NCI-H446 (cell line): ENCODE results near the gene ZNF689.

Source experiments
- DNase-seq, 2 experiments: peaks; one replicate each; lab custom pipeline; 2025; lab: John Stamatoyannopoulos, UW

ZNF689 gene

DNA sequence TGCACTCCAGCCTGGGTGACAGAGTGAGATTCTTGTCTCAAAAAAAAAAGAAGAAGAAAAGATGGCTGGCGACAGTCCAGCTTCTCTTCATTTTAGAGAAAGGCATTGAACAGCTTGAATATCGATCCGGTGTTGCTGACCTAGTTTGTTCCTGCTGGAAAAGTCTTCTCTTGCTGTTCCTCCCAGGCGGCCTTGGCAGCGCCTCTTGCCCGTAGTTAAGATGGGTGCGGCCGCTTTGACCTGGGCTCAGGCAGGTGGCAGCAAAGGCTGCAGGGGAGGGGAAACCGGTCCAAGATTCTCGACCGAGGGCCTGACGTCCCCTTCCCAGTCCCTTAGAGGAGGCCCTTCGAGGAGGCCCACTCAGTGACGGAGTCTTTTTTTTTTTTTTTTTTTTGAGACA is 48.2 kb downstream of the ZNF689 start:
- no peak for DNase-seq

DNA sequence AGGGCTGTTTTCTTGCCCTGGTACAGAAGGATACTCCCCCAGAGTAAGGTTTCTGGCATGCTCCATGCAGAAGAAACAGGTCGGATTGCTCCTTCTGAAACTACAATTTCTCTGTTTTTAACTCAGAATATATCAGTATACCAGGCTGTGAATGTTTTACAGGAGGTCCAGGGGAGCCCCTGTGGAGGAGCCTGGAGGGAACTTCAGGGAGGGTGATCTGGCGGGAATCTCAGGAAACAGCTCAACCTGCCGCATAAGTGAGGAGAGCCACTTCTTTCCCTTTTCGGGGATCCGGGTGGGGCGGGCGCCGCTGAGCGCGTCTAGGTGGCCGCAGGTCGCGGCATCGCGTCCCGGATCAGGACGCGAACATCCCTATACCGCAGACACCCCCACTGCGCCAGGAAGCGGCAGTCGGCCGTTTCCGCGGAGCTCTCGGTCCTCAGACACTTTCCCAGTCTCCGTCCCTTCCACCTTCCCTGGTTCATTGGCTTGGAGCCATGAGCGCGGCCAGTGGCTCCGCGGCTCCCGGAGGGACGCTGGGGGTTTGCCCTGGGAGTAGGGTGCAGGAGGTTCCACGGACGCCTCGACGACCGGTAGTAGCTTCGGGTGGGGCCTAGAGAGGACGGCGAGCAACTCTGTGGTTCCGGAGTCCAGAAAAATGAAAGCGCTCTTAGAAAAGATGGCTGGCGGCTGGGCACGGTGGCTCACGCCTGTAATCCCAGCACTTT is 48.9 kb downstream of the ZNF689 start:
- no peak for DNase-seq

DNA sequence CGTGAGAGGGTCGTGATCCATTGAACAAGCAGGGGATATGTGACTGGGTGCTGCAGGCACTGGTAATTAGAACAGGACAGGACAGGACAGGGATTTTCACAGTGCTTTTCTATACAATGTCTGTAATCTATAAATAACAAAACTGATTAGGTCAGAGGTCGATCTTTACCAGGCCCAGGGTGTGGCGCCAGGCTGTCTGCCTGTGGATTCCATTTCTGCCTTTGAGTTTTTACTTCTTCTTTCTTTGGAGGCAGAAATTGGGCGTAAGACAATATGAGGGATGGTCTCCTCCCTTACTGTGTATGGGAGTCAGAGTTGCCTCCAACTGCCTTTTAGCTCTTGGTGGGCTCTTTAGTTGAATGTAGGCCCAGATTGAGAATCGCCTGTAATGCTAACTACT is 50.5 kb downstream of the ZNF689 start:
- no peak for DNase-seq

DNA sequence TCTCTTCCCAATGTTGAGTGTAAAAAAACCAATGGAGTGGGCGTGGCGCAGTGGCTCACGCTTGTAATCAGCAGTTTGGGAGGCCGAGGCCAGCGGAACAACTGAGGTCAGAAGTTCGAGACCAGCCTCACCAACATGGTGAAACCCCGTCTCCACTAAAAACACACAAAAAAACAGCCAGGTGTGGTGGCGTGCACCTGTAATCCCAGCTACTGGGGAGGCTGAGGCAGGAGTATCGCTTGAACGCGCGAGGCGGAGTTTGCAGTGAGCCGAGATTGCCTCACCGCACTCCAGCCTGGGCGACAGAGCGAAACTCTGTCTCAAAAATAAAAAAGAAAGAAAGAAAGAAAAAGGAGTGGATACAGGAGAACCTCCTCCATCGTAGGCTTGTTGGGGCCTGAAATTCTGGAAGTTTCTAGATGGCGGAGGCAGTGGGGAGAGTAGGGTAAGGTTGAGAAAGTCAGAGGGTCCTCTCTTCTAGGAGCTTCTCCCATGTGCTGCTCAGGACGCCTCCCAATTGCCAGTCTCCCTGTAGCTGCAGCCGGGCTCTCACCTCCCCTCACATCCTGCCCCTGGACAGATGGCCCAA is 51.3 kb downstream of the ZNF689 start:
- DNase-seq: no peak

DNA sequence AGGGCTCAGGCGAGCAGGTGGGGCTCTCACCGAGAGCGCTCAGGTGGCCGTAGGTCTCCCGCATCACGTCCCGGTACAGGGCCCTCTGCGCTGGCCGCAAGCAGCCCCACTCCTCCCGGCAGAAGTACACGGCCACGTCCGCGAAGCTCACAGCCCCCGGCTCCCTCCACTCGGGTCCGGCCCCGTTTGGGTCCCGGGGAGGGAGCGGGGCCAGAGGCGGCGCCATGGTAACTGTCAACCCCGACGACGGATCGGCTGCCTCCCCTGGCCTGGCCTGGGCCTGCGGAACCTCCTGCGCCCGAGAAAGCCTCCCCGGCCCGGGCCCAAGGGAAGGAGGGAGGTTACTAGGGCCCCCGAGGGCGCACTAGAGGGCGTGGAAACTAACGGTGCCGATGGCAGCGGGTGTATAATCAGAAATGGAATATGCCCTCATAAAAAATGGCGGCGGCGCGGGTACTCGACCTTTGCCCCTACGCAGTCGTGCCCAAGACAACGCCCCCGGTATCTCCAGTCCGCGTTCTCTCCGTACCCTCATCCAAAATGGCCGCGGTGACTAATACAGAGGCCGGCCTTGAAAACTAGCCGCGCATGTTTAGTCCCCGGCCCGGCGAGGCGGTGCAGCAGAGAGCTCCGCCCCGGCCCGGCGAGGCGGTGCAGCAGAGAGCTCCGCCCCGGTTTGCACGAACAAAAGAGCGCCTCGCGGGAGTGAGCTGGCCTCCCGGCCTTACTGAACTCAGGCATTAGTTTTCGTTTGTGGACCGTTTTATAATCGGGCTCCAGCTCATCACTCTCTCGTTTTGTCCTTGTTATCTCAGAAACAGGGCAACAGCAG is 52.0 kb downstream of the ZNF689 start, which contains the start of gene ZNF764:
TSS of gene ZNF764 (minus strand) at position 418 of the 832 bp plus-strand sequence. CDS start at position 226, 192 bp downstream.
- peak; percentile 87 to 97 for DNase-seq

DNA sequence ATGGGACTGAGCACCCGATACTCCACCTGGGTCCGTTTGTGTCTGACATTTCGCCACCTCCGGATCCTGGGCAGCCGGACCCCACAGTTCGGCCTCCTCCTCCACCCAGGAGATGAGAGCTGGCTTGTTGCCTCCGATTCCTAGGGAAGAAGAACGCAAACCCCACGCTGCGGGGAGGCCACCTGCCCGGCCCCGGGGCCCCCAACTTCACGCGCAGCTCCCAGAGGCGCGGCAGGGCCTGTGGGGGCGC is 52.6 kb downstream of the ZNF689 start:
- no peak for DNase-seq

DNA sequence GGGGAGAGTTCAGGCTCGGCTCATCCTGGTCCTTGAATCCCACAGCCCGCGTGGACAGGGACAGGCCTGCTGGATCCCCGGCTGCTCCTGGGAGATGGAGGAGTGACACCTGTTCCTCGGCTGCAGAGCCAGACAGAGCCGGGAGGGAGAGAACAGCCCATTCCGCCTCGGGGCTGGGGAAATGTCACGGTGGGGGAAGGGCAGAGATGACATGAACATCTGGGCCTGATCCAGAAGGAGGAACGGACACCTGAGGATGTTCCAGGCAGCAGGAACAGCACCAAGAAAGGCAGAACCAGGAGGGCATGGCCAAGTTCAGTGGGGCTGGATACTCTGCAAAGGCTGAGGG is 54.1 kb downstream of the ZNF689 start:
- no peak for DNase-seq

DNA sequence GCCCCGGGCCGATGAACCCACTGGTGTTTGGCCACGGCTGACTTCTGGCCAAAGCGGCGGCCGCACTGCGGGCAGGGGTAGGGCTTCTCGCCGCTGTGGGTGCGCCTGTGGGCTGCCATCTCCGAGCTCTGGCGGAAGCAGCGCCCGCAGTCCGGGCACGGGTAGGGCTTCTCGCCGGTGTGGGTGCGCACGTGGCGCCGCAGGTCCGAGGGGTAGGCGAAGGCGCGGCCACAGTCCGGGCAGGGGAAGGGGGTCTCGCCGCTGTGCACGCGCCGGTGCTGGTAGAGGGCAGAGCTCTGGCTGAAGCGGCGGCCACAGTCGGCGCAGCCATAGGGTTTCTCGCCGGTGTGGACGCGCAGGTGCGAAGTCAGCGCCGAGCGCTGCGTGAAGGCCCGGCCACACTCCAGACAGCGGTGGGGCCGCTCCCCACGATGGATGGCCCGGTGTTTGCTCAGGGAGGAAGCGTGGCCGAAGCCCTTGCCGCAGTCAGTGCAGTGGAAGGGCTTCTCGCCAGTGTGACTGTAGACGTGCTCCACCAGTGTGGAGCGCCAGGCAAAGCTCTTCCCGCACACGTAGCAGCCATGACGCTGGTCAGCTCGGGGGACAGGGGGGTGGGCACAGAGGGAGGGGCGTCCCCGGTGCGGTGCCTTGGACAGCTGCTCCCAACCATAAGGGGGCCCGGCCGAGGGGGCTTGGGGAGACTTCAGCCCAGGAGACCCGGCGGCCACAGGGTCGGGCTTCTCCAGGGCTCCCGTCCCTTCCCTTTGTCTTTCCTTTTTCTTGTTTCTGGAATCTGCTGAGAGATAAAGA is 54.7 kb downstream of the ZNF689 start:
- no peak for DNase-seq

DNA sequence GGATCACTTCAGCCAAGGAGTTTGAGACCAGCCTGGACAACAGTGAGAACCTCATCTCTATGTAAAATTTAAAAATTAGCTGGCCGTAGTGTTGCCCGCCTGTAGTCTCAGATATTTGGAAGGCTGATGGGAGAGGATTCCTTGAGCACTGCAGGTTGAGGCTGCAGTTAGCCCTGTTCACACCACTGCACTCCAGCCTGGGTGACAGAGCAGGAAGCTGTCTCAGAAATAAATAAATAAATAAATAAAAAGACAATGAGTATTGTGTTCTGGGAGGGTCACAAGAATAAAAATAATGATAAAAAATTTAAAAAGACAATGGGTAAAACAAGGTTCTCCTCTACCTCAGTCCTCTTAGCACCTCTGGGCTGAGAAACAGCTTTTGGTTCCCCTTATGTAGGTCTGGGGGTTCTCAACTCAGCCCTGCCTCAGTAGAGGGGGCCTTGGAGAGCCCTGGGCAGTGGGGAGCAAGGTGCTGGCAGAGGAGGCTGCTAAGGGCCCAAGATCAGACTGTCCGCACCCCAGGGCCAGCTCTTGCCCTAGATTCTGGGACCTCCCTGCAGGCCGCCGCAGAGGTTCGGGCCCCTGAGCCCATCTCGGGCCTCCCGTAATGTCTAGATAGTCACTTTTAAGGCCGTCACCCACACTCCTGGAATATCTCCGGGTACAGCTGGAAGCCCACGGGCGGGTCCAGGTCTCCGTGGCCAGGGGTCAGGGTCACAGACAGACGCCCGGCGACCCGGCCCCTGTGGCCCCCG is 55.5 kb downstream of the ZNF689 start:
- no peak for DNase-seq

DNA sequence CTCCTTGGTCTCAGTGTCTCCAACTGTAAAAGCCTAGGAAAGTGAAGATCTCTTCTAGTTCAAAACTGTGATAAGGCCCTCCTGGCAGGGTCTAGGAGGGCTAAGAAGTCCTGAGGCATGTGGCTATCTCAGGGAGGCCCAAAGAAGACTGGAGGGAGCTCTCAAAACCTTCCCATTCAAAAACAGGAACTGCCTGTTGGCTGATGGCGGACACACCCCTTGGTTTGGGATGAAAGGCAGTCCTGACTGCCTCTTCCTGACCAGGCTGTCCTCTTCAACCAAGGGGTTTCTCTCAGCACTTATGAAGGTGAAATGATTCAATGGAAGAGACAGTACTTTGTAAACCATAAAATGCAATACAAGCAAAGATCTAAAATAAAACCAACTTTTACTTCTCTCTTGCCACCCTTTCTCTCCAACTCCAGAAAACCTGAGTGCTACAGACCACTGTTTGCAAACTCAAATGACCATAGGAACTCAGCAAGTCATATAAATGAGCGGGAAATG is 56.7 kb downstream of the ZNF689 start:
- no peak for DNase-seq

DNA sequence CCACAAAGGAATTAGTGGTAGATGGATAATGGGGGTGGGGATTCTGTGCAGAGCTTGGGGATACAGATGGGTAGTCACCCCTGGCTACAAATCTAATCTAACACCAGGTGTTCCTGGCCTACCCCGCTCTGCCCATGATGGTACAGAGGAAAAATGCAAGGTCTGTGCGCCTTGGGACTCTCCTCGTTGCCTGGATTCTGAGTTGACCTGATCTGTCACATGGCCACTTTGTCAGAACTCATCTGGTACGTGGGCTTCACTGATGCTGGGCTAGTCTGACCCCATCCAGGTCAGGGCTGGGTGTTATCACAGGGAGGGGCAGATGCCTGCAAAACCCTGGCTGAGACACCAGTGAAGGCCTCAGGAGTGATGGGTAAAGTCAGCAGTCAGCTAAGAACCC is 57.2 kb downstream of the ZNF689 start:
- DNase-seq: no peak
